IMR-90 (cell line): ENCODE results near the gene HOMEZ. TPM values are rescaled to one million over a fixed set of nuclear protein-coding genes. Genes with fewer than 3 reads are reported as not detected.

Experiments used
- ATAC-seq: fragments of 200-7000 bp; cut with Tn5 transposase; 2 replicates; pipeline ENCODE4 v1.9.1; 2020; ENCODE audit warnings: low read depth, mild to moderate bottlenecking, moderate library complexity
- BruUV-seq: library from RNA; stranded (reverse); fragments of 400-500 nt; replicated peaks from 2 replicates; lab custom pipeline; 2021; lab: Mats Ljungman, UMichigan
- CTCF ChIA-PET: fragments of 300-600 bp; formaldehyde crosslinking; extraction: SDS; loops from one replicate; lab custom pipeline; 2021; ENCODE audit warnings: antibody characterized with exemption; lab: Yijun Ruan, JAX
- POLR2A ChIA-PET: fragments of 300-600 bp; sonication (Branson Sonifier 250); formaldehyde crosslinking; loops from one replicate; lab custom pipeline; 2022; ENCODE audit warnings: antibody characterized with exemption; ENCODE audit not compliant: unreplicated experiment; lab: Charles Lee
- DNase-seq: peaks from one replicate; pipeline ENCODE4 v3.0.0; 2013
- H2AFZ ChIP-seq: replicated peaks from 2 replicates; pipeline ENCODE3; 2013; ENCODE audit warnings: low read length, mild to moderate bottlenecking; ENCODE audit not compliant: poor library complexity
- H2AK5ac ChIP-seq: 2 replicates; pipeline ENCODE4 v1.6.1; 2013; ENCODE audit warnings: low read depth, low read length, inconsistent platforms
- H2AK9ac ChIP-seq: replicated peaks from 2 replicates; pipeline ENCODE3; 2013; ENCODE audit warnings: mild to moderate bottlenecking, low read depth, low read length, moderate library complexity; ENCODE audit not compliant: poor library complexity
- H2BK120ac ChIP-seq: 2 replicates; pipeline ENCODE4 v1.6.1; 2013; ENCODE audit warnings: low read depth, low read length, inconsistent platforms
- H2BK15ac ChIP-seq: 3 replicates; pipeline ENCODE4 v1.6.1; 2013; ENCODE audit warnings: low read depth, low read length, inconsistent platforms
- H2BK20ac ChIP-seq: 2 replicates; pipeline ENCODE4 v1.6.1; 2013; ENCODE audit warnings: low read depth, mild to moderate bottlenecking, inconsistent platforms, low read length, moderate library complexity
- H2BK5ac ChIP-seq: 2 replicates; pipeline ENCODE4 v1.6.1; 2013; ENCODE audit warnings: mild to moderate bottlenecking, low read depth, low read length, inconsistent platforms; ENCODE audit not compliant: poor library complexity, severe bottlenecking
- H3K14ac ChIP-seq: replicated peaks from 2 replicates; pipeline ENCODE4 v1.6.1; 2013; ENCODE audit warnings: low read depth, low read length, inconsistent platforms
- H3K18ac ChIP-seq: 2 replicates; pipeline ENCODE4 v1.6.1; 2013; ENCODE audit warnings: low read depth, low read length, control low read depth
- H3K23ac ChIP-seq: 2 replicates; pipeline ENCODE4 v1.6.1; 2013; ENCODE audit warnings: low read depth, low read length, inconsistent platforms
- H3K27ac ChIP-seq: 2 replicates; pipeline ENCODE4 v1.5.1; 2013; ENCODE audit warnings: mild to moderate bottlenecking, control low read depth, low read length; ENCODE audit not compliant: insufficient read depth
- H3K27me3 ChIP-seq: 2 replicates; pipeline ENCODE4 v1.6.1; 2013; ENCODE audit warnings: low read length; ENCODE audit not compliant: control insufficient read depth, insufficient read depth
- H3K36me3 ChIP-seq: 2 replicates; pipeline ENCODE4 v1.6.1; 2013; ENCODE audit warnings: low read length, mixed read lengths; ENCODE audit not compliant: control insufficient read depth, insufficient read depth
- H3K4ac ChIP-seq: 2 replicates; pipeline ENCODE4 v1.6.1; 2013; ENCODE audit warnings: low read depth, low read length, inconsistent platforms
- H3K4me1 ChIP-seq: 2 replicates; pipeline ENCODE4 v1.6.1; 2013; ENCODE audit warnings: low read length, mixed read lengths; ENCODE audit not compliant: control insufficient read depth, insufficient read depth
- H3K4me2 ChIP-seq: 2 replicates; pipeline ENCODE4 v1.6.1; 2013; ENCODE audit warnings: low read depth, mild to moderate bottlenecking, control low read depth, low read length, moderate library complexity
- H3K4me3 ChIP-seq: 2 replicates; pipeline ENCODE4 v1.5.1; 2013; ENCODE audit warnings: low read depth, mild to moderate bottlenecking, control low read depth, low read length, moderate library complexity; ENCODE audit not compliant: insufficient read depth
- H3K56ac ChIP-seq: 2 replicates; pipeline ENCODE4 v1.6.1; 2013; ENCODE audit warnings: low read length, inconsistent platforms; ENCODE audit not compliant: insufficient read depth; ENCODE audit errors: extremely low read depth
- H3K79me1 ChIP-seq, 2 experiments: 2 replicates each; pipeline ENCODE4 v1.6.1; 2013; ENCODE audit warnings: low read length in 2 of 2, inconsistent platforms in 1 of 2, low read depth in 1 of 2
- H3K9ac ChIP-seq: 2 replicates; pipeline ENCODE4 v1.6.1; 2013; ENCODE audit warnings: low read depth, low read length, control low read depth
- H3K9me1 ChIP-seq: 2 replicates; pipeline ENCODE4 v1.6.1; 2013; ENCODE audit warnings: low read length, inconsistent platforms; ENCODE audit not compliant: insufficient read depth
- H3K9me3 ChIP-seq: 2 replicates; pipeline ENCODE4 v1.6.1; 2013; ENCODE audit warnings: low read length; ENCODE audit not compliant: control insufficient read depth, insufficient read depth
- H4K20me1 ChIP-seq: 2 replicates; pipeline ENCODE4 v1.6.1; 2013; ENCODE audit warnings: low read length, inconsistent platforms; ENCODE audit not compliant: insufficient read depth
- H4K5ac ChIP-seq: 2 replicates; pipeline ENCODE4 v1.6.1; 2013; ENCODE audit warnings: mild to moderate bottlenecking, low read depth, low read length, control low read depth
- H4K8ac ChIP-seq, 2 experiments: 2 replicates each; pipeline ENCODE4 v1.6.1; 2013; ENCODE audit warnings: low read depth in 2 of 2, low read length in 2 of 2, control low read depth in 1 of 2, inconsistent platforms in 1 of 2
- H4K91ac ChIP-seq: 2 replicates; pipeline ENCODE4 v1.6.1; 2013; ENCODE audit warnings: low read depth, low read length, inconsistent platforms; ENCODE audit not compliant: insufficient read depth
- CEBPB ChIP-seq: IDR thresholded peaks from 2 replicates; pipeline ENCODE4 v1.6.1; 2012; ENCODE audit warnings: low read depth, low read length, improper control_type of control experiment
- CHD1 ChIP-seq: IDR thresholded peaks from 2 replicates; pipeline ENCODE4 v1.6.1; 2012; ENCODE audit warnings: low read depth, low read length, improper control_type of control experiment
- MAFK ChIP-seq: IDR thresholded peaks from 2 replicates; pipeline ENCODE4 v1.6.1; 2012; ENCODE audit warnings: low read depth, low read length, improper control_type of control experiment
- MXI1 ChIP-seq: IDR thresholded peaks from 2 replicates; pipeline ENCODE4 v1.6.1; 2012; ENCODE audit warnings: low read depth, mild to moderate bottlenecking, low read length, moderate library complexity, borderline replicate concordance
- NFE2L2 ChIP-seq: fragments of 150-350 bp; IDR thresholded peaks from 2 replicates; pipeline ENCODE4 v1.6.1; 2016; ENCODE audit warnings: low read depth, mild to moderate bottlenecking, low read length
- POLR2A ChIP-seq: IDR thresholded peaks from 2 replicates; pipeline ENCODE4 v1.6.1; 2012; ENCODE audit warnings: mild to moderate bottlenecking, low read depth, low read length
- RAD21 ChIP-seq: IDR thresholded peaks from 2 replicates; pipeline ENCODE4 v1.6.1; 2012; ENCODE audit warnings: low read length, improper control_type of control experiment
- RFX5 ChIP-seq: IDR thresholded peaks from 2 replicates; pipeline ENCODE4 v1.8.0; 2012; ENCODE audit warnings: low read depth, mild to moderate bottlenecking, low read length, moderate library complexity
- SMC3 ChIP-seq: fragments of 150-350 bp; IDR thresholded peaks from 2 replicates; pipeline ENCODE4 v1.6.1; 2016; ENCODE audit warnings: low read depth, mild to moderate bottlenecking, antibody characterized with exemption, low read length, moderate library complexity
- WGBS, 2 experiments: methylation state at CpG; one replicate each; pipeline versions ENCODE4 v1.1.5 to v1.1.7; 2013; ENCODE audit warnings: missing lambda C conversion rate in 2 of 2; ENCODE audit not compliant: insufficient read length in 1 of 2; ENCODE audit errors: extremely low coverage in 2 of 2; 5-methylcytosine and 5-hydroxymethylcytosine counted together
- dilution Hi-C: fragments of 300-500 bp; cut with HindIII; formaldehyde crosslinking; loops from one replicate; pipeline ENCODE4 v1.14.3; 2018; ENCODE audit warnings: low sequenced_read_pairs; ENCODE audit not compliant: unreplicated experiment
- in situ Hi-C: fragments of 300-500 bp; cut with MboI; formaldehyde crosslinking; loops from 3 replicates; pipeline ENCODE4 v1.14.3; 2019; ENCODE audit warnings: low sequenced_read_pairs, inconsistent platforms, mixed read lengths
- intact Hi-C: fragments of 100-400 bp; cut with micrococcal nuclease; formaldehyde crosslinking; loops from 2 replicates; pipeline ENCODE4 v1.10.0; 2022
- polyA plus RNA-seq, 3 experiments: library from polyadenylated mRNA; depleted of rRNA; stranded (reverse); fragments of >200 nt; gene quantifications; 2 replicates each; pipeline ENCODE4 v1.2.3, GENCODE V29; 2012; ENCODE audit warnings: low replicate concordance in 1 of 3
- total RNA-seq: library from RNA; depleted of rRNA; stranded (reverse); fragments of >200 nt; gene quantifications from 2 replicates; pipeline ENCODE4 v1.2.3, GENCODE V29; 2012
- TF ChIP-seq, protein P1 (sequence below): conservative IDR thresholded peaks from 2 replicates; pipeline ENCODE4 v1.5.1; 2012; ENCODE audit warnings: mild to moderate bottlenecking, low read depth, low read length, improper control_type of control experiment
- TF ChIP-seq, protein P2 (sequence below): fragments of 150-350 bp; IDR thresholded peaks from 2 replicates; pipeline ENCODE4 v1.6.1; 2017; ENCODE audit warnings: mild to moderate bottlenecking, antibody characterized with exemption, low read length, low read depth
- TF ChIP-seq, protein P3 (sequence below): fragments of 150-350 bp; IDR thresholded peaks from 2 replicates; pipeline ENCODE4 v1.6.1; 2016; ENCODE audit warnings: low read depth, mild to moderate bottlenecking, low read length, moderate library complexity, borderline replicate concordance

The HOMEZ gene
- total and polyA plus RNA-seq, 2 of the 4 experiments (the other 2 are of a cell fraction) = 7.7 to 9.7 TPM

DNA sequence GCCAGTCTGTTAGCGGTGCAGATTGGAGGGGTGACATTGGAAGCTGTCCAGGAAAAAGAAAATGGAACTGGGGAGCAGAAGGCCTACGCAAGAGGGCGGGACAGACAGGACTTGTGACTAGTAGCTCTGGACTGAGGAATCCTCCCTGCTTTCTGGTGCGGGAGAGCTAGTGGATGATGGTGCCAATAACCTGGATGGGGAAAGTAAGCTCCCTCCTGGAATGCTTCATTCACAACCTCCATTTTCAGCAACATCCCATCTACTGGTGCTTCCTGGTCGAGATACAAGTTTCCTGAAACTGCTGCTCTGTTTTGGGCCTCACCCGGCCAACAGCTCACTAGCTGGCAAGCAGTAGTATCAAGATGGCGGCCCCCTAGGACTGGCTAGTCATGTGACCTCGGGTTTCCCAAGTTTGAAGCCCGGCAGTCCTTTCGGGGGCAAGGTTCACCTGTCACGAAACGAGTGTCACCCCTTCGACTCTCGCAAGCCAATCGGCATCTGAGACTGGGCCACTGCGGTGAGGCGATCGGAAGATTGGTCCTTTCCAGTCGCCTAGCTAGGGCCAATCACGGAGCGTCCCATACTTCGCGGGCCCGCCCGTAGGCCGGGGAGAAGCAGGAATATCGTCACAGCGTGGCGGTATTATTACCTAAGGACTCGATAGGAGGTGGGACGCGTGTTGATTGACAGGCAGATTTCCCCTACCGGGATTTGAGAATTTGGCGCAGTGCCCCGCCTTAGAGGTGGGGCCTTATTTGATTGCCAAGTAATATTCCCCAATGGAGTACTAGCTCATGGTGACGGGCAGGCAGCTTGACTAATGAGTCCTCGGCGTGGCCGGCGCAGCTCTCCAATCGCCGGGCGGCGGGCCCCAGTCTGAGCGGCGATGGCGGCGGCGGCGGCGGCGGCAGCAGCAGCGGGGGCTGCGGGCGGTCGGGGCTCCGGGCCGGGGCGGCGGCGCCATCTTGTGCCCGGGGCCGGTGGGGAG lies 34.9 kb upstream of the HOMEZ start, which contains the start of gene PABPN1:
Gene PABPN1 (plus strand): TSS at position 874 of the 988 bp plus-strand sequence. CDS start 13 bp downstream, at position 887.
- ATAC-seq (peak; percentile 90), DNase-seq (peak; percentile 100)
- Histone ChIP-seq H3K27ac (peak within 1 kb of the TSS; percentile 88), H3K56ac (peak within 1 kb of the TSS; percentile 91), H2BK15ac (no peak within 1 kb of the TSS), H3K4me3 (peak within 1 kb of the TSS; percentile 99), H3K23ac (peak within 1 kb of the TSS; percentile 98), H2AFZ (peak within 1 kb of the TSS; percentile 90), H3K9me1 (no peaks in the 10 kb centered on the region), H2AK5ac (peak within 1 kb of the TSS; percentile 96), H3K9me3 (no peaks in the 10 kb centered on the region), H2BK20ac (no peak within 1 kb of the TSS), H4K20me1 (peaks cover 16% of the 10 kb centered on the region; the same call in 1 of the 2 replicates), H3K79me1 (peaks cover 27 to 50% of the 10 kb centered on the region in 2 experiments), H3K18ac (peak within 1 kb of the TSS; percentile 55), H3K14ac (peak within 1 kb of the TSS; percentile 98), H3K4me1 (peaks cover 6% of the 10 kb centered on the region; the same call in 1 of the 2 replicates), H3K4ac (peak within 1 kb of the TSS; percentile 93), H3K4me2 (peak within 1 kb of the TSS; percentile 84), H4K5ac (peak within 1 kb of the TSS; percentile 99), H2AK9ac (peak within 1 kb of the TSS; percentile 98), H2BK5ac (peak within 1 kb of the TSS; percentile 91), H4K8ac (peak within 1 kb of the TSS; percentile 95 to 97), H3K36me3 (peaks cover 29% of the 10 kb centered on the region), H4K91ac (peak within 1 kb of the TSS; percentile 87), H3K9ac (peak within 1 kb of the TSS; percentile 98), H3K27me3 (no peaks in the 10 kb centered on the region), H2BK120ac (no peak within 1 kb of the TSS)
- intact Hi-C loops (loop anchor here (1.0 kb wide), 1 partner anchor 35 kb away; the partner anchor contains the start of gene HOMEZ), in situ Hi-C loops (loop anchor here (10.0 to 25.0 kb wide), 5 partner anchors 54 to 1116 kb away; partner anchors contain the start of genes CBLN3, CMTM5, EMC9 and FITM1), dilution Hi-C loops (no loop called here)
- CTCF ChIA-PET = interaction anchor here (1.0 to 1.9 kb wide), 3 partner anchors 20 to 59 kb away, joined by 4 to 7 read pairs (median 5); no protein-coding TSS in a partner anchor
- POLR2A ChIA-PET = interaction anchor here (0.6 to 1.3 kb wide), 4 partner anchors 9 to 45 kb away, joined by 3 to 9 read pairs (median 3); partner anchors contain the start of gene BCL2L2
- no TSS peak for BruUV-seq
- WGBS, 2 experiments = 2% methylated on average over 20 of the region's 63 CpGs; no CpG with 5 or more reads in 1 of the 2 experiments
- TF ChIP-seq, protein P1, sequence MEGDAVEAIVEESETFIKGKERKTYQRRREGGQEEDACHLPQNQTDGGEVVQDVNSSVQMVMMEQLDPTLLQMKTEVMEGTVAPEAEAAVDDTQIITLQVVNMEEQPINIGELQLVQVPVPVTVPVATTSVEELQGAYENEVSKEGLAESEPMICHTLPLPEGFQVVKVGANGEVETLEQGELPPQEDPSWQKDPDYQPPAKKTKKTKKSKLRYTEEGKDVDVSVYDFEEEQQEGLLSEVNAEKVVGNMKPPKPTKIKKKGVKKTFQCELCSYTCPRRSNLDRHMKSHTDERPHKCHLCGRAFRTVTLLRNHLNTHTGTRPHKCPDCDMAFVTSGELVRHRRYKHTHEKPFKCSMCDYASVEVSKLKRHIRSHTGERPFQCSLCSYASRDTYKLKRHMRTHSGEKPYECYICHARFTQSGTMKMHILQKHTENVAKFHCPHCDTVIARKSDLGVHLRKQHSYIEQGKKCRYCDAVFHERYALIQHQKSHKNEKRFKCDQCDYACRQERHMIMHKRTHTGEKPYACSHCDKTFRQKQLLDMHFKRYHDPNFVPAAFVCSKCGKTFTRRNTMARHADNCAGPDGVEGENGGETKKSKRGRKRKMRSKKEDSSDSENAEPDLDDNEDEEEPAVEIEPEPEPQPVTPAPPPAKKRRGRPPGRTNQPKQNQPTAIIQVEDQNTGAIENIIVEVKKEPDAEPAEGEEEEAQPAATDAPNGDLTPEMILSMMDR = no peak
- TF ChIP-seq, protein P2, sequence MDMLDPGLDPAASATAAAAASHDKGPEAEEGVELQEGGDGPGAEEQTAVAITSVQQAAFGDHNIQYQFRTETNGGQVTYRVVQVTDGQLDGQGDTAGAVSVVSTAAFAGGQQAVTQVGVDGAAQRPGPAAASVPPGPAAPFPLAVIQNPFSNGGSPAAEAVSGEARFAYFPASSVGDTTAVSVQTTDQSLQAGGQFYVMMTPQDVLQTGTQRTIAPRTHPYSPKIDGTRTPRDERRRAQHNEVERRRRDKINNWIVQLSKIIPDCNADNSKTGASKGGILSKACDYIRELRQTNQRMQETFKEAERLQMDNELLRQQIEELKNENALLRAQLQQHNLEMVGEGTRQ = peak; percentile 90
- TF ChIP-seq MAFK (no peak), CHD1 (no peak), RFX5 (no peak), MXI1 (no peak), SMC3 (no peak), POLR2A (no peak), RAD21 (no peak), CEBPB (peak; percentile 34), NFE2L2 (no peak)
- TF ChIP-seq, protein P3, sequence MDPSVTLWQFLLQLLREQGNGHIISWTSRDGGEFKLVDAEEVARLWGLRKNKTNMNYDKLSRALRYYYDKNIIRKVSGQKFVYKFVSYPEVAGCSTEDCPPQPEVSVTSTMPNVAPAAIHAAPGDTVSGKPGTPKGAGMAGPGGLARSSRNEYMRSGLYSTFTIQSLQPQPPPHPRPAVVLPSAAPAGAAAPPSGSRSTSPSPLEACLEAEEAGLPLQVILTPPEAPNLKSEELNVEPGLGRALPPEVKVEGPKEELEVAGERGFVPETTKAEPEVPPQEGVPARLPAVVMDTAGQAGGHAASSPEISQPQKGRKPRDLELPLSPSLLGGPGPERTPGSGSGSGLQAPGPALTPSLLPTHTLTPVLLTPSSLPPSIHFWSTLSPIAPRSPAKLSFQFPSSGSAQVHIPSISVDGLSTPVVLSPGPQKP = no peak
